Measurements from ENCODE around the gene SNX11. TPM values are rescaled to one million over a fixed set of nuclear protein-coding genes. Genes with fewer than 3 reads are reported as not detected.

The SNX11 gene
- total and polyA plus RNA-seq, 2 of the 8 experiments (the other 6 are each of a cell fraction or from before 2014, with no cell fraction given): 21.1 to 21.4 TPM

DNA sequence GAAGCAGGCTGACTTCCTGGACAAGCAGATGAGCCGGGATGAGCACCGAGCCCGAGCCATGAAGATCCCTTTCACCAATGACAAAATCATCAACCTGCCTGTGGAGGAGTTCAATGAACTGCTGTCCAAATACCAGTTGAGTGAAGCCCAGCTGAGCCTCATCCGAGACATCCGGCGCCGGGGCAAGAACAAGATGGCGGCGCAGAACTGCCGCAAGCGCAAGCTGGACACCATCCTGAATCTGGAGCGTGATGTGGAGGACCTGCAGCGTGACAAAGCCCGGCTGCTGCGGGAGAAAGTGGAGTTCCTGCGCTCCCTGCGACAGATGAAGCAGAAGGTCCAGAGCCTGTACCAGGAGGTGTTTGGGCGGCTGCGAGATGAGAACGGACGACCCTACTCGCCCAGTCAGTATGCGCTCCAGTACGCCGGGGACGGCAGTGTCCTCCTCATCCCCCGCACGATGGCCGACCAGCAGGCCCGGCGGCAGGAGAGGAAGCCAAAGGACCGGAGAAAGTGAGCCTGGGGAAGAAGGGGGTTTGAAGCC lies 48.4 kb upstream of the SNX11 start:
- Histone ChIP-seq H3K18ac (ENCODE audit: extremely low read depth, low read length) (no peak overlapping the region), H2BK12ac (ENCODE audit: low read depth, low read length) (no peak overlapping the region), H3K9ac (replicated peaks in 1 of 4; ENCODE audit: extremely low read depth in 1 of 4, low read depth in 3 of 4, low read length in 3 of 4) (no peak overlapping the region; a peak in 2 of 7 replicates), H4K91ac (replicated peaks; ENCODE audit: insufficient read length, low read length) (no peak overlapping the region), H3K23ac (ENCODE audit: insufficient read length) (no peak overlapping the region), H2BK15ac (ENCODE audit: low read length) (no peak overlapping the region), H3K4me3 (ENCODE audit: extremely low read depth in 1 of 4, insufficient read depth in 2 of 4, low read depth in 3 of 4, low read length in 4 of 4) (no peak overlapping the region), H3K79me2 (ENCODE audit: control insufficient read depth in 1 of 2, insufficient read depth in 2 of 2, low read length in 2 of 2) (peaks cover 0 to 54% of the 10 kb centered on the region in 2 experiments; a peak in 2 of 4 replicates), H3K4me2 (ENCODE audit: insufficient read depth in 1 of 2, low read depth in 2 of 2, low read length in 2 of 2) (no peak overlapping the region; a peak in 2 of 4 replicates), H2BK20ac (ENCODE audit: low read length) (no peak overlapping the region), H3K23me2 (ENCODE audit: low read depth, low read length) (peaks cover 6% of the 10 kb centered on the region; the same call in 1 of the 2 replicates), H3K14ac (ENCODE audit: insufficient read length) (no peak overlapping the region), H2AFZ (ENCODE audit: low read length) (no peak overlapping the region), H3K36me3 (ENCODE audit: control insufficient read depth in 2 of 4, insufficient read depth in 4 of 4, low read length in 3 of 4) (peaks cover 33 to 77% (median 57%) of the 10 kb centered on the region in 4 experiments), H3K4ac (replicated peaks; ENCODE audit: insufficient read length, low read depth, low read length) (no peak overlapping the region), H3K4me1 (replicated peaks in 1 of 4; ENCODE audit: control insufficient read depth in 3 of 4, insufficient read depth in 4 of 4, low read length in 3 of 4) (peaks cover 4 to 20% (median 12%) of the 10 kb centered on the region in 4 experiments), H4K20me1 (replicated peaks in 1 of 2; ENCODE audit: control insufficient read depth in 1 of 2, insufficient read depth in 2 of 2, low read length in 2 of 2) (peaks cover 10 to 24% of the 10 kb centered on the region in 2 experiments), H2BK120ac (replicated peaks; ENCODE audit: low read depth, low read length) (no peak overlapping the region), H2BK5ac (ENCODE audit: low read depth, low read length) (peak overlapping the region; percentile 60; the same call in 1 of the 2 replicates), H4K8ac (ENCODE audit: extremely low read depth, insufficient read depth, low read length) (no peak overlapping the region), H3K27ac (ENCODE audit: low read depth, low read length) (0 out of 2 replicates have a peak overlapping the region, but pooled peaks have one; percentile 7), H3K27me3 (replicated peaks in 1 of 4; ENCODE audit: control insufficient read depth in 3 of 4, extremely low read depth in 1 of 4, insufficient read depth in 3 of 4, low read length in 3 of 4) (no peaks in the 10 kb centered on the region), H3K9me3 (ENCODE audit: insufficient read depth in 2 of 2, low read depth in 1 of 2, low read length in 1 of 2) (no peaks in the 10 kb centered on the region), H3K79me1 (ENCODE audit: low read depth, low read length) (peaks cover 17% of the 10 kb centered on the region), H2AK5ac (ENCODE audit: low read depth, low read length) (no peak overlapping the region), H3K56ac (replicated peaks; ENCODE audit: insufficient read length, low read depth, low read length) (no peak overlapping the region), H4K5ac (ENCODE audit: insufficient read length, low read depth, low read length) (no peak overlapping the region)
- WGBS, 2 experiments (ENCODE audit: extremely low coverage in 1 of 2, insufficient coverage in 1 of 2, insufficient read length in 1 of 2, insufficient replicate concordance in 2 of 2, low coverage in 1 of 2, low lambda C conversion rate in 2 of 2, missing lambda C conversion rate in 1 of 2): 92% methylated on average over 32 of the region's 32 CpGs; no CpG with 5 or more reads in 1 of the 2 experiments
- no peak for DNase-seq (ENCODE audit: low read depth in 1 of 2, low spot score in 2 of 2)
- FAIRE-seq: no peak
- TF ChIP-seq, protein P1, sequence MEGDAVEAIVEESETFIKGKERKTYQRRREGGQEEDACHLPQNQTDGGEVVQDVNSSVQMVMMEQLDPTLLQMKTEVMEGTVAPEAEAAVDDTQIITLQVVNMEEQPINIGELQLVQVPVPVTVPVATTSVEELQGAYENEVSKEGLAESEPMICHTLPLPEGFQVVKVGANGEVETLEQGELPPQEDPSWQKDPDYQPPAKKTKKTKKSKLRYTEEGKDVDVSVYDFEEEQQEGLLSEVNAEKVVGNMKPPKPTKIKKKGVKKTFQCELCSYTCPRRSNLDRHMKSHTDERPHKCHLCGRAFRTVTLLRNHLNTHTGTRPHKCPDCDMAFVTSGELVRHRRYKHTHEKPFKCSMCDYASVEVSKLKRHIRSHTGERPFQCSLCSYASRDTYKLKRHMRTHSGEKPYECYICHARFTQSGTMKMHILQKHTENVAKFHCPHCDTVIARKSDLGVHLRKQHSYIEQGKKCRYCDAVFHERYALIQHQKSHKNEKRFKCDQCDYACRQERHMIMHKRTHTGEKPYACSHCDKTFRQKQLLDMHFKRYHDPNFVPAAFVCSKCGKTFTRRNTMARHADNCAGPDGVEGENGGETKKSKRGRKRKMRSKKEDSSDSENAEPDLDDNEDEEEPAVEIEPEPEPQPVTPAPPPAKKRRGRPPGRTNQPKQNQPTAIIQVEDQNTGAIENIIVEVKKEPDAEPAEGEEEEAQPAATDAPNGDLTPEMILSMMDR (IDR thresholded peaks at IDR 0.05; ENCODE audit: control extremely low read depth in 1 of 3, insufficient read depth in 1 of 3, low read depth in 1 of 3, low read length in 3 of 3): no peak
- ChIA-PET CTCF (ENCODE audit: partially characterized antibody) (interaction anchor here (1.1 to 14.5 kb wide), 6 partner anchors 9 to 88 kb away, joined by 4 to 203 read pairs (median 45); partner anchors contain the start of genes CDK5RAP3 and NFE2L1), POLR2A (ENCODE audit: partially characterized antibody) (interaction anchor here (1.4 to 41.8 kb wide), 7 partner anchors 7 to 48 kb away, joined by 3 to 1227 read pairs (median 112); partner anchors contain the start of genes CBX1, COPZ2, NFE2L1 and SNX11)
